Gastroesophageal sphincter (tissue), 4 donors: ENCODE results near the gene SPON1. TPM values are rescaled to one million over a fixed set of nuclear protein-coding genes. Genes with fewer than 3 reads are reported as not detected.
"Not testable (repeated sequence)": the region's sequence is repeated elsewhere in the genome, so short reads cannot be mapped to it uniquely, and the experiment has no call there.

ENCODE experiments used
- ATAC-seq: fragments of 150-250 bp; one replicate; pipeline ENCODE4 v1.9.1; 2016; ENCODE audit warnings: mild to moderate bottlenecking, moderate library complexity
- H3K27ac ChIP-seq, 4 donors: fragments of 200-600 bp; sonication (generic) in 3 of 4; 1 replicate in 3 of 4; 2 replicates in 1 of 4; pipeline ENCODE4 v1.5.1; 2016 to 2019
- H3K27me3 ChIP-seq: fragments of 200-600 bp; sonication (generic); one replicate; pipeline ENCODE4 v1.5.1; 2019
- H3K36me3 ChIP-seq, 2 donors: fragments of 200-600 bp; sonication (generic); one replicate each; pipeline ENCODE4 v1.5.1; 2019; ENCODE audit warnings: control low read depth in 1 of 2
- H3K4me1 ChIP-seq, 3 donors: fragments of 200-600 bp; sonication (generic); 1 replicate in 2 of 3; 2 replicates in 1 of 3; pipeline ENCODE4 v1.5.1; 2016 to 2019; ENCODE audit warnings: control low read depth in 2 of 3
- H3K4me3 ChIP-seq, 2 donors: fragments of 200-600 bp; sonication (generic); one replicate each; pipeline ENCODE4 v1.5.1; 2019; ENCODE audit warnings: mild to moderate bottlenecking in 1 of 2, moderate library complexity in 1 of 2
- H3K9me3 ChIP-seq, 3 donors: fragments of 200-600 bp; sonication (generic); one replicate each; pipeline ENCODE4 v1.5.1; 2017 to 2019; ENCODE audit warnings: control low read depth in 2 of 3
- EP300 ChIP-seq: sonication (generic); formaldehyde crosslinking; IDR thresholded peaks from one replicate; pipeline ENCODE4 v1.6.1; 2017; ENCODE audit warnings: antibody characterized with exemption, mild to moderate bottlenecking
- POLR2A ChIP-seq, 2 donors: fragments of 450-650 bp; IDR thresholded peaks; one replicate each; pipeline ENCODE4 v1.6.1; 2017; ENCODE audit warnings: antibody characterized with exemption in 2 of 2, mild to moderate bottlenecking in 2 of 2, moderate library complexity in 1 of 2
- POLR2AphosphoS5 ChIP-seq: sonication (generic); formaldehyde crosslinking; IDR thresholded peaks from one replicate; pipeline ENCODE4 v1.6.1; 2017; ENCODE audit warnings: antibody characterized with exemption
- whole genome bisulfite sequencing, 2 donors: methylation state at CpG; one replicate each; pipeline ENCODE4 v1.1.5; 2018; ENCODE audit warnings: low coverage in 1 of 2; 5-methylcytosine and 5-hydroxymethylcytosine counted together
- total RNA-seq, 4 donors: library from RNA; depleted of rRNA; stranded (reverse); fragments of >200 nt; gene quantifications; one replicate each; pipeline ENCODE4 v1.1.0, GENCODE V29; 2016
- TF ChIP-seq, protein P1 (sequence below), 4 experiments: fragments of 200-600 bp in 2 of 4; fragments of 450-650 bp in 2 of 4; sonication (generic) in 1 of 4; IDR thresholded peaks; one replicate each; pipeline ENCODE4 v1.5.1; 2017 to 2019; ENCODE audit warnings: antibody characterized with exemption in 4 of 4, mild to moderate bottlenecking in 2 of 4, moderate library complexity in 2 of 4

SPON1 gene
- total RNA-seq, 4 donors from 2014 or later = 11.0 to 121 (median 64.6) TPM

DNA sequence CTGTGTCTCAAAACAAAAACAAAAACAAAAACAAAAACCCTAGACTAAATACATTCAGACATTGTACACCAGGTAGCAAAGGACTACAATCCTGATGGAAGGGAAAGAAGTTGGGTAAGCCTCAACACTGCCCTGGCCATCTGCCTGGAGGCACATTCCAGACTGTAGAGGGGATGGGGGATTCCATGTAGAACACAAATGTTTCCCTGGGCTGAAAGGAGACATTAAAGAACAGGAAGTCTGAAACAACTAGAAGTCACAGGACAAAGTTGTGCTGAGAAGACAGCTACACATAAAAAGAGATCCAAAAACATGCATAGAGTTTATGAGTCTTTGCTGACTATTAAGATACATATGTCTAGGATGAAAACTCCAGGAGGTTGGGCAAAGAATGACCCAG lies 312.6 kb downstream of the SPON1 start:
- Histone ChIP-seq H3K4me1 (no peaks in the 10 kb centered on the region), H3K4me3 (no peak overlapping the region), H3K27me3 (no peaks in the 10 kb centered on the region), H3K27ac (no peak overlapping the region), H3K9me3 (no peaks in the 10 kb centered on the region), H3K36me3 (peaks cover 0 to 27% of the 10 kb centered on the region in 2 donors)
- ATAC-seq = no peak
- TF ChIP-seq POLR2A (IDR thresholded peaks at IDR 0.05) (no peak), EP300 (no peak), POLR2AphosphoS5 (no peak)
- TF ChIP-seq, protein P1, sequence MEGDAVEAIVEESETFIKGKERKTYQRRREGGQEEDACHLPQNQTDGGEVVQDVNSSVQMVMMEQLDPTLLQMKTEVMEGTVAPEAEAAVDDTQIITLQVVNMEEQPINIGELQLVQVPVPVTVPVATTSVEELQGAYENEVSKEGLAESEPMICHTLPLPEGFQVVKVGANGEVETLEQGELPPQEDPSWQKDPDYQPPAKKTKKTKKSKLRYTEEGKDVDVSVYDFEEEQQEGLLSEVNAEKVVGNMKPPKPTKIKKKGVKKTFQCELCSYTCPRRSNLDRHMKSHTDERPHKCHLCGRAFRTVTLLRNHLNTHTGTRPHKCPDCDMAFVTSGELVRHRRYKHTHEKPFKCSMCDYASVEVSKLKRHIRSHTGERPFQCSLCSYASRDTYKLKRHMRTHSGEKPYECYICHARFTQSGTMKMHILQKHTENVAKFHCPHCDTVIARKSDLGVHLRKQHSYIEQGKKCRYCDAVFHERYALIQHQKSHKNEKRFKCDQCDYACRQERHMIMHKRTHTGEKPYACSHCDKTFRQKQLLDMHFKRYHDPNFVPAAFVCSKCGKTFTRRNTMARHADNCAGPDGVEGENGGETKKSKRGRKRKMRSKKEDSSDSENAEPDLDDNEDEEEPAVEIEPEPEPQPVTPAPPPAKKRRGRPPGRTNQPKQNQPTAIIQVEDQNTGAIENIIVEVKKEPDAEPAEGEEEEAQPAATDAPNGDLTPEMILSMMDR (IDR thresholded peaks at IDR 0.05) = no peak

- H3K27ac ChIP-seq = not testable (repeated sequence)
Measured at GRCh38 chr11:14278869-14279268, 316.3 kb downstream of the SPON1 start.

GRCh38 chr11:14288189-14288935 lies 325.8 kb downstream of the SPON1 start:
- WGBS, 2 donors = 46 to 59% methylated on average over 2 of the region's 2 CpGs
- no peak overlapping the region for H3K27ac ChIP-seq
- ATAC-seq = peak; percentile 31

More at GRCh38 chr11:14278869-14279268, 316.3 kb downstream of the SPON1 start:
- peaks cover 0 to 32% of the 10 kb centered on the region in 2 donors for H3K36me3 ChIP-seq
- not testable (repeated sequence) for H3K4me1 ChIP-seq, H3K27me3 ChIP-seq, ATAC-seq, H3K4me3 ChIP-seq, H3K9me3 ChIP-seq
- no CpG with 5 or more reads among the region's 1 CpG for WGBS, 2 donors

GRCh38 chr11:14290422-14290821 lies 327.9 kb downstream of the SPON1 start:
- no peak overlapping the region for H3K27ac ChIP-seq
- no peaks in the 10 kb centered on the region for H3K27me3 ChIP-seq
- 84 to 100% methylated on average over 1 to 3 of the region's 3 CpGs for WGBS, 2 donors
- no peak overlapping the region for H3K4me3 ChIP-seq
- H3K4me1 ChIP-seq = no peaks in the 10 kb centered on the region
- peaks cover 0 to 33% of the 10 kb centered on the region in 2 donors for H3K36me3 ChIP-seq
- ATAC-seq = no peak
- TF ChIP-seq POLR2A (IDR thresholded peaks at IDR 0.05) (no peak), POLR2AphosphoS5 (no peak), EP300 (no peak)
- TF ChIP-seq, protein P1 (IDR thresholded peaks at IDR 0.05) = no peak
- H3K9me3 ChIP-seq = no peaks in the 10 kb centered on the region

More at GRCh38 chr11:14288189-14288935, 325.8 kb downstream of the SPON1 start:
- TF ChIP-seq POLR2AphosphoS5 = no peak
- no peaks in the 10 kb centered on the region for H3K27me3 ChIP-seq
- H3K36me3 ChIP-seq = peaks cover 0 to 28% of the 10 kb centered on the region in 2 donors
- no peaks in the 10 kb centered on the region for H3K9me3 ChIP-seq
- no peak overlapping the region for H3K4me3 ChIP-seq
- no peaks in the 10 kb centered on the region for H3K4me1 ChIP-seq

DNA sequence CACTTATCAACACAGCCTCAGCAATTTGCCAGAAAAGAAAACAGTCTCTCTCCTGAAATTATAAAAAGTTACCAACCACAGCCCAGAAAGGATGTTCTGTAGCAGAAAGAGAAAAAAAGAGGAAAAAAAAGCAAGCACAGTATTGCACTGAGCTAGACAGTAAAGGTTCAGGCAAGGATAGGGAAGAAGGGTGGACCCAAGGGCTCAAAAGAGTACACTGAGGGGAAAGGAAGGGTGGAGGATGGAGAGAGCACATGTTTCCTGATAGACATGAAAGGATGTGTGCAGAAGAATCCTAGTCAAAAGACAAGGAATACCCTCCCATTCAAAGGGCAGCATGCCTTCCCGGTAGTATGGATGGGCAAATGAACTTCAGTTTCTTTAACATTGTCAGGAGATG lies 337.4 kb downstream of the SPON1 start:
- Histone ChIP-seq H3K27ac (no peak overlapping the region), H3K4me3 (no peak overlapping the region), H3K27me3 (no peaks in the 10 kb centered on the region), H3K4me1 (peaks cover 0 to 26% (median 6%) of the 10 kb centered on the region in 3 donors), H3K36me3 (no peaks in the 10 kb centered on the region), H3K9me3 (no peaks in the 10 kb centered on the region)
- no peak for ATAC-seq
- 29 to 50% methylated on average over 1 of the region's 1 CpG for WGBS, 2 donors
- TF ChIP-seq POLR2A (IDR thresholded peaks at IDR 0.05) (no peak), EP300 (no peak), POLR2AphosphoS5 (no peak)
- TF ChIP-seq, protein P1 (IDR thresholded peaks at IDR 0.05) = no peak

- no peaks in the 10 kb centered on the region for H3K36me3 ChIP-seq
- H3K27ac ChIP-seq = no peak overlapping the region
- no peak overlapping the region for H3K4me3 ChIP-seq
- ATAC-seq = peak; percentile 82
- no peaks in the 10 kb centered on the region for H3K9me3 ChIP-seq
- H3K27me3 ChIP-seq = no peaks in the 10 kb centered on the region
- peaks cover 0 to 26% (median 6%) of the 10 kb centered on the region in 3 donors for H3K4me1 ChIP-seq
- no peak for TF ChIP-seq POLR2A (IDR thresholded peaks at IDR 0.05)
- TF ChIP-seq EP300 = no peak
- TF ChIP-seq, protein P1 (IDR thresholded peaks at IDR 0.05) = peak; percentile 68 to 83 (median 80)
- TF ChIP-seq POLR2AphosphoS5 = peak; percentile 46
- WGBS, 2 donors = 30 to 36% methylated on average over 6 of the region's 6 CpGs
Measured at GRCh38 chr11:14300661-14301304, 338.3 kb downstream of the SPON1 start.
